HG03108 (cell line): ENCODE results near the gene MRPS34.
"Not testable (repeated sequence)": the region's sequence is repeated elsewhere in the genome, so short reads cannot be mapped to it uniquely, and the experiment has no call there.

Source experiments
- ATAC-seq: cut with Tn5 transposase; IDR thresholded peaks from one replicate; pipeline ENCODE4 v1.9.1; 2021; ENCODE audit warnings: moderate library complexity; ENCODE audit not compliant: unreplicated experiment

MRPS34 gene

DNA sequence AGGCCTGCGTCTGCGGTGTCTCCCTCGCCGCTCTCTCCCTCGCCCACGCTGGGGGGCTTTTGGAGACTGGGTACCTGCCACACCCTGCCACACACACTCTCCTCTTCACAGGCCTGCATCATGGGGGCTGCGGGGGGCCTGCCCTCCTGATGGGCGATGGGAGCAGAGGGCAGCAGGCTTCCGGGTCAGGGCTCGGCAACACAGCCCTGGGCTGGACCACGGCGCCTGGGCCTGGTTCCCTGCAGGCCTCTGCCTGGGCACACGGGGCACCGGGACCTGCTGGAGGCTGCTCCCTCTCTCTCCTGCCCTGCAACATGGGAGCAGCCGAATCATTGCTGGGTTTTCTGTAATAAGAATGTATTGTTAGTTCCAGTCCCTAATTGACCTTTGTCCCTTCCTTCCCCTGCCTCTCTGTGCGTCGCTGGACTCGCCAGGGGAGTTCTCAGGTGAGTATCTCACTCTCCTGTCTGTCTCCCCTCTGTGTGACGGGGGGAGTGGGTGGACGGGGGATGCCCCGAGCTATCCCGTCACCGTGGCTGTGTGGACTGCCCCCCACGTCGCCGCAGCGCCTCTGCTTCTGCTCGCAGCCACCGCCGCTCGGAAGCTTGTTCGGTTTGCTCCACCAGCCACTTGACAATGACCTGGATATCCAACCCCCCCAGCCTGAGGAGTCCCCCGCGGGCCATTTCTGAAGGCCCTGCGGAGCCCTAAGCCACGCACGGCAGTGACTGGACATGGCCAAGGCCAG is 15.0 kb downstream of the MRPS34 start:
- no peak for ATAC-seq

DNA sequence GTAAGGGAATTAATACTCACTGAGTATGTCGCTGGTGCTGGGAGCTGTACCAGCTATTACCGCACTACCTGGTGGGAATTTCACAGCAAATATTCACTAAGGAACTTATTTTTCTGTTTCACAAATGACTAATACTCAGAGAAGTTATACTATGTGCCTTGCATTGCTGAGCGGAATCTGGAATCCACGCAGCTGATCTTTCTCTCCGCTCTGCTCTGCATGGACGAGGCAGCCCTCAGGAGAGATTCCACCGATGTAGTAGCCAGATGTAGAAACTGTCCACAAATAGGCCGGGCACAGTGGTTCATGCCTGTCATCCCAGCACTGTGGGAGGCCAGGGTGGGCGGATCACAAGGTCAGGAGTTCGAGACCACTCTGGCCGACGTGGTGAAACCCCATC is 18.7 kb downstream of the MRPS34 start:
- no peak for ATAC-seq

DNA sequence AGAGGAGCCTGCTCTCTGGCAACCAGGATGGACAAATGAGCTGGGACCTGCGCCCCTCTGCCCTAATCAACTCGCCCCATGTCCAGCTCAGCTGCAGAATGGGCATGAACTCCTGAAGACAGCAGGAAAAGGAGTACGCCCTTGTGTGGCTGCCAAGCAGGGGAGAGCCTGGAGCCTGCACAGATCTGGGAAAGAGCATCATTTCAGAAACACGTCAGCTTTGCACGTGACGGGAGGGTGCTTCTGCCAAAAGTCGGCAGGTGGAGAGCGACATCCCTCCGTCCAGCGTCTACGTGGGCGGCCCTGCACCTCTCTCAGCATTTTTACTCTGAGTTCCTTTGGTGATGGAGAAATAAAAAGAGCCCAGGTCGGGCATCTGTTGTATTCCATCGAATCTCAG is 20.1 kb downstream of the MRPS34 start:
- ATAC-seq: no peak

DNA sequence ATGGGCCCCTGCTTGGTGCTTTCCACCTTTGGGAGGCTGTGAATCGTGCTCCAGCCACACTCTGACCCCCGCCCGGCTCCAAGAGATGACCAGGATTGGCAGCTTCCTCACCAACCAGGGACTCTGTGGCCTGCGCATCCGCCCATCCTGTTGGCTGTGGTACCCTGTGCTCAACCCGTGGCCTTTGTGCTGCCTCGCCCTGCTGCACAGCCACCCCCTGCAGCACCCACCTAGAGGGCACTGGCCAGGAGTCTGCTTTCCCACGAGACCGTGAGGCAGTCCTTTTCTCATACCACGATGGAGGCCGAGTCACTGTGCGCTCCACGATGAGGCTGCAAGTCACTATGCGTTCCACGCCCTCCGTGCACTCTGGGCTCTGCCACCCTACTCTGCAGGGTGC is 21.0 kb downstream of the MRPS34 start:
- no peak for ATAC-seq

DNA sequence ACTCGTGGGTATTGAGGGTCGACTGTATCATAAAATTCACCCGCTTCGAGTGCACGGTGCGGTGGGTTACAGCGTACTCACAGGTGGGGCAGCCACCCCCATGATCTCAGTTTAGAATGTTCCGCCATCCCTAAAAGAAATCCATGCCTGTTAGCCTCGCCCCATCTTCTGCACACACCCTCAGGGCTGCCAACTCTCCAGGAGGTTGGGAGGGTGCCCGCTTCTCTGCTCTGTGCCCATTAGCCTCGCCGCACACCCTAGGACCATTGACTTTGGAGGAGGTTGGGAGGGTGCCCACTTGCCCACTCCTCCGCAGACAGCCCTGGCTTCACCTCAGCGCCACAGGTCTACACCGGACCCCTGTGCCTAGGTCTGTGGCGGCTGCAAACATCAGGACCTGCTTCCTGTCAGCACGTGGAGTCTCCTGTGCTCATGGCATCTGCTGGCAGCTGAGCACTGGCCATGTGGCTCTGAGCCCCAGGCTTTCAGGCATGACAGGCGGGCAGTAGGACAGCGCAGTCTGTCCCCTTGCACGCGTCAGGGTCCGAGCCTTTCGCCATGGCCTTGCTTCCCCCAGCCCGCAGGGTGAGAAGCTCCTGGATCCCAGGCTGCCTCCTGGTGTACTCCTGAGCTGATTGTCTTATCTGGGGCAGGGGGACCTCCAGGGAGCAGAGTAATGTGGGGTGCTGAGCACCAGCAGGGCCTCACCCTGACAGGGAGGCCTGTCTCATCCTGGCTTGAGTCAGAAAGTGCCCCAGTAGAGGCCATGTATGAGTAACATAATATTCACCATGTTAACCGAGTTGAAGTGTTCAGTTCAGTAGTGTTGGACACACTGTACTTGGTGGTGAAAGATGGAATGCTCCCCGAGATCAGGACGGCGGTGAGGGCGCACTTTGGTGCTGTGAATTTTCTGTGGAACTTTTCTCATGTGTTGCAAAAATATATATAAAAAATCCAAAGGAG is 23.5 kb downstream of the MRPS34 start:
- ATAC-seq: no peak

DNA sequence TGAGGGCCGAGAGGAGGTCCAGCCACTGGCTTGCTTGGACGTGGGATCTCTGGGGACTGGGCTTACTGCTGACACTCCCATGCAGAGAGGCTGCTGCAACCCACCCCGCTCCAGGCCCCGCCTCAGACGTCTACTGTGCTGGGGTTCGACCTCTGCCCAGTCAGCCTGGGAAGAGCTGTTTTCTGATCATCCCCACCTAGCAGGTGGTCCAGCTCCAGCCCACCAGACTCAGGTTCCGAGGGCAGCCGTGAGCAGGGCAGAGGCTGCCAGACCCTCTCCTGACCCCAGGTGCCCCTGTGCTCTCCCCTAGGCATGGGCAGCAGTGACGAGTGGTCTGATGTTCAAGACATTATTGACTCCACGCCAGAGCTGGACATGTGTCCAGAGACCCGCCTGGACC is 25.0 kb downstream of the MRPS34 start:
- no peak for ATAC-seq

DNA sequence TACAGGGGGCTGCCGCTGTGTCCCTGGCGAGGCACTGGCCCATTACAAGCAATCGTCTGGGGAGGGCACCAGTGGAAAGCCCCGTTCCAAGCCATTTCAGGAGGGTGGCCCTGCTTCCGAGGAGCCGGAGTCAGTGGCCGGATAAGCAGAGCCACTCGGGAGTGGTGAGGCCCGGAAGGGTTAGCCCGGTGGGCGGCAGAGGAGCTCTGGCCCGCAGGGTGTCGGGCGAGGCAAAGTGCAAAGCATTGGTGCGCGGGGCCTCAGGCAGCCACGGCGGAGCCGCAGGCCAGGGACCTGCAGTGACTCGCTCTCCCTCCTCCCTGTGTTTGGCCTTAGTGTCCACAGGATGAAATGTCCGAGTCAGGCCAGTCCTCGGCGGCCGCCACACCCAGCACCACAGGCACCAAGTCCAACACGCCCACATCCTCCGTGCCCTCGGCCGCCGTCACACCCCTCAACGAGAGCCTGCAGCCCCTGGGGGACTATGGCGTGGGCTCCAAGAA is 26.2 kb downstream of the MRPS34 start:
- no peak for ATAC-seq

DNA sequence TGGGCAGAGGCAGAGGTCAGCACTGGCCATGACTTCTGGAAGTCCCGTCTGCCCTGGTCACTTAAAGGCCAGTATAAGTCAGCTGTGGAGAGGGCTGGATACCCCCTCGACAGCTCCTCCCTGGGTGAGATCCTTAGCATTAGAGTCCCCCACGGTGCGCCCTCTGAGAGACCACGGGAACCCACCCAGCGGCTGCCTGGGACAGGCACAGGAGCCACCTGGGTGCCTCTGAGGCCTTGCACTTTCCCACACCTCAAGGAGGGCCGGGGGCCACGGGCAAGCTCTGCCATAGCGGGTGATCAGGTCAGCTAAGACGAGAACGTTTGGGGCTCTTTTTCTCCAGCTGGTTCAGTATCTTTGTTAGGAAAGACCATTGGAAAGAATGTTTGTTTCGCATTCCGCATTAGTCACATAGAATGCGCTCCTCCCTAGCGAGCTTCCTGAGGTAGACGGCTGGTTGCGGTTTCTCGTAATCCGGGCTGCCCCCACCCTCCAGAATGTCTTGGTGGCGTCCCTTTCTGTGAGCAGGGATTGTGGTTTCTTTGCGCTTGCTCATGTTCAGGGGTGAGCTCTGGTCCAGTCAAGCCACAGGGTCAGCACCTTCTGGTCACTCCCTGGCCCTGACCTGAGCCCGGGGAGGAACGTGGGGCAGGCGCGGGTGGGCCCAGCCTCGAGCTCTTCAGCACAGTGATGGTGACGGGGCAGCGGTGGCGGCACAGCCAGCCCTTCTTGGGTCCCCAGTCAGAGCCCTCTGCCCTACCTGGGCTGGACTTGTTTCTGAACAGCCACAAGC is 26.8 kb downstream of the MRPS34 start:
- no peak for ATAC-seq

DNA sequence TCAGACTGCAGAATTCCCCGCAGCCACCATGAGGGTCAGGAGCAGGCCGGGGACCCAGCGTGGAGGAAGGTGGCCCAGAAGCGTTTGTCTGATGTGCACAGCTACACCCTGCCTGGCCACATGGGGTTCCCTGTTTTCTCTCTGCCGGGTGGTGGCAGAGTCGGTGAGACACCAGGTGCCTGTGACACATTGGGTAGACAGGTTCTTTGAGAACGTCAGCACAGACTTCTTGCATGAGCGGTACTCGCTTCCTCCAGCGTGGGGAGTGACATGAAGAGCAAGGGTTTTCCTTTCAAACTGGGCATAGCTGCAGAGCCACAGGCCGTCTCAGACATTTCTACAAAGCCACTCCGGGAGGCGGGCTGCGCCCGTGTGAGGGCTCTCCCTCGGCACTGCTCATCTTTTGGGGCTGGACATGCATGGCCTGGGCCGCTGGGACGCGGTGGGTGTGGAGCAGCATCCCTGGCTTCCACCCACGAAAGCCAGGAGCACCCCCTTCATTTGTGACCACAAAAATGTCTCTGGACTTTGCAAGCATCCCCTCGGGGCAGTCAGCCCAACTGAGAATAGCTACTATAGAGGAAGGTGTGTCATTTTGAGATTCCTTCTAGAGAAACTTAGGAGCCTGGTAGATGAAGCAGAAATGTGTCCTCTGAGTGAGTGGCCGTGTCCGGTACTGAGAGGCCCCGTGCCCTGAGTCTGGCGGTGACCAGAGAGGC is 27.6 kb downstream of the MRPS34 start:
- ATAC-seq: no peak

DNA sequence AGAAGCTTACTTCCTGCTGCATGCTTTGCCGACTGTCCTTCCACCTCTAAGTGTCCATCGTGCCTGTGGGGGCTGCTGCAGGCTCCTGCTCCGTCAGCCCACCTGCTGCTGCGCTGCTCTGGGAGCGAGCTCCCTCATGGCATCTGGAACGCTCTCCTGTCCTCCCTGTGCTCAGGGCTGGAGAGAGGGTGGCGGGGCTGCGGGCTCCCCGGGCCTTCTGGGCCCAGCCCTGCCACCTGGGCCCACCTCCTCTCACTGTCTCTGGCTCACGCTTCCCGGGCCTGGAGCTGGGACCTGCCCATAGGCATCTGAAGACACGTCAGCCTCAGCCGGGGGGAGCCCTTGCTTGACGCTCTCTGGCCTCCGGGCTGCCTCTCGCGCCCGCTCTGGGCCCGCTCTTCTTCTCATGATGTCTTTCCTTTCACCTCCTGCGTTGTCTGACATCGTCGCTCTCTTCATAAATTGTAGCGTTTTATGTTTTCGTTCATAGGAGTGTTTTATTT is 28.5 kb downstream of the MRPS34 start:
- ATAC-seq: no peak

DNA sequence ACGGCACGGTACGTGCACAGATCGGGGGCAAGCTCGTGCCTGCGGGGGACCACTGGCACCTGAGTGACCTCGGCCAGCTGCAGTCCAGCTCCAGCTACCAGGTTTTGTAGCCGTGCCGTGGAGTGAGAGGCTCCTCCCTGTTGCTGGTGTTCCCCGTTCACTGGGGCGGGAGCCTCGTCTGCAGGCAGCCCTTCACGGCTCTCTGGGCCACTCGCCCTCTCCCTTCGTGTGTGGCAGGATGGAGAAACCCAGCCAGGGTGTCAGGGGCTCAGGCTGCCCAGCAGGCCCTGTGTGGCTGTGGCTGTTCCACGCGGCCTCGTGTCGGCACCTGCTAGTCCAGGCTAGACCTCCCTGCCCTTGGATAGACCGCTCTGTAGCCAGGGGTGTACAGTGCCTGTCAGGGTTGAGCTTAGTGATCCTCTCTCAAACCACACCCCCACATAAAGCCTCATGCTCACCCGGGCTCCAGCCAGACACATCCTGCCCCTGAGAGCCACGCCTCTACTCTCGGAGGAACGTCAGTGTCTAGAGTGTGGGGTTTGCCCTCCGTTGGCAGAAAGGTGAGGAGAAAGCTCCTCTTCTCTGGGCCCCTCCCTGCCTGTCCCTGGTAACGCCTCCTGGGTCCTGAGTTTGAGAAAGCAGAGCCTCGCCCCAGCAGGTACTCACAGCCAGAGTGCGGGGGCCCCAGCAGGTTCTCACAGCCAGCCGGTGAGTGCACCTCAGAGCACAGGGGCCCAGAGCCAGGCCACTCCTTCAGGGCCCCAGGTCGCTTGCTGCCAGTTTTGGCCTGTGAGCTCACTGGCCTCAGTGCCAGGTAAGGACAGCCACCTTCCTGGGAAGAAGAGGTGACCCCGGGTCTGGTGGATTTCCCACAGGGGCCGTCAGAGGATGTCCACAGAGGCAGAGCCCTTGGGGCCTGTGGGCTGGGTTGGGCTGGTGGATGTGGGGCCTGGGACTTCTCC is 29.3 kb downstream of the MRPS34 start:
- no peak for ATAC-seq

DNA sequence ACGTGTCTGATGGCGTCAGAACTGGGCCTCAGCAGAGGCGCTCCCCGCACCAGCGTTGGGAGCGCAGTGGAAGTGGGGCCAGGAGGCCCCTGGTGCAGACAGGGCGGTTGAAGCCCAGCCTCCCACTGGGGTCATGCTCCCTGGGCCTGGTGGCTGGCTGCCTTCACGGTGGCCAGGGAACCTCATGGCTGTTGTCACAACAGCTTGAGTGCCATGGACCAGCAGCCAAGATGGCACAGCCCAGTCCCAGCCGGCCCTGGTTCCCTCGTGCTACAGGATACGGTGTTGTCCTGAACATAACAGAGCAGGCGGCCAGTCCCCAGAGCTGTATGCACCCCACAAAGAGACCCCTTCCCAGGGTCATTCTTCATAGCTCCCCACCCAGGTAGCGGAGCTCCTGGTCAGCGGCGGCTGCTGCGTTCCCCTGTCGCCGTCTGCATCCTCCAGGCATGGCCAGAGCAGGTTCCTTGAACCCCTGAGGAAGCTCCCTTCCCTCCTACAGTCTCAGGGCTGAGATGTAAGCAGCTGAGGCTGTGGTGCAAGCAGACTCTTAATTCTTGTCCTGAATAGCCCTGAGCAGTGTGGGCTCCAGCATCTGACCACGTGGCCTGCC is 31.3 kb downstream of the MRPS34 start:
- ATAC-seq: no peak

DNA sequence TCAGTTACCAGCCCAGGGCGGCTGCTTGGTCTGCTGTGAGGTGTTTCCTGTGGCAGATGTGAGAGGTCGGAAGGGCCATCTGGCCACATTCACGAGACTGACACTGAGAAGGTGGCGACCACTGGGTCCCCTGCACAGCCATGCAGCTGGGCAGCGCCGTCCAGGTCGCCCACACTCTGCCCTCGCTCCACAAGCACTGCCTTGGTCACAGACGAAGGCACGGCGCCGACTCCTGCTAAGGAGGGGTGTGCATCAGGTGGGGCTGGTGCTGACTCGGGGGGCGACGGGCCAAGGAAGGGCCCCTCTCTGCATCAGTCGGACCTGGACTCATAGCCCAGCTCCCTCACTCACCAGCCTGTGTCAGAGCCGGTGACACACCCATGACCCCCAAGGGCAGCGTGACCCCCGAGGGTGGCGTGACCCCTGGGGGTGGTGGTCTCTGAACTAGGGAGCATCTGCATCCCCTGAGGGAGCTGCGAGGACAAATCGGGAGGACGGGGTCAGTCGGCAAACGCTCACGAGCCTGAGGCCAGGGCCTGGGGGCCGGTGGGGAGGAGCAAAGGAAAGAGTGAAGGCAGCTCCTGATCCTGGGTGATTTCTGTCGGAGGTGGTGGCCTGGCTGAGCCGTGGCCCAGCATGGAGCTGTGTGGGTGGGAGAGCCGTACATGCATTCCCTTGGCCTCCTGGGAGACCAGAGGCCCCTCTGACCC is 32.0 kb downstream of the MRPS34 start:
- no peak for ATAC-seq

DNA sequence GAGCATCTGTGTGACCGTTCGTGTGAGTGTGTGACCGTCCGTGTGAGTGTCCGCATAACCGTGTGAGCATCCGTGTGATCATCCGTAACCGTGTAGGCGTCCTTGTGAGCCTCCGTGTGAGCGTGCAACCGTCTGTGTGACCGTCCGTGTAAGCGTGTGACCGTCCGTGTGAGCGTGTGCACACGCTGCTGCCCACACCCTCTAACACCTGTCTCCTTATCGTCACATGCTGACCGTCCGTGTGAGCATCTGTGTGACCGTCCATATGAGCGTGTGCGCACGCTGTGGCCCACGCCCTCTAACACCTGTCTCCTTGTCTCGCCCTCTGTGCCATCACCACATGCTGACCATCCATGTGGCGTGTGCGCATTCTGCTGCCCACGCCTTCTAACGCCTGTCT is 32.7 kb downstream of the MRPS34 start:
- no peak for ATAC-seq

DNA sequence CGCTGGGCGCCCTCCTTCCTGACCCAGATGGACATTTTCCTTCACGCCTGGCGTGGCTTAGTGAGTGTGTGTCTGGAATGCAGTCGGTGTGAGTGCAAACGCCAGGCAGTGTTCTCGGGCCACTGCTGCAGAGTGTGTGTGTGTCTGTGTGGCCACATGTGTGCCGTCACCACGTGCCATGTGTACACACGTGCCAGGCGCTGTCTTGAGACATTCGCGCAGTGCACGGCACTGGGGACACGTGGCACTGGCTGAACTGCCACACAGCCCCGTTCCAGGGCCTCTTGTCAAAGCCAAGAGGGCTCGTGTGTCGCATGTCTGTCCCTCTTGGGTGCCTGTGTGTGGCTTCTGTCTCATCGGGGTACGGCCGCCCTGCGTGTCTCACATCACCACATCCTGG is 38.1 kb downstream of the MRPS34 start:
- no peak for ATAC-seq

DNA sequence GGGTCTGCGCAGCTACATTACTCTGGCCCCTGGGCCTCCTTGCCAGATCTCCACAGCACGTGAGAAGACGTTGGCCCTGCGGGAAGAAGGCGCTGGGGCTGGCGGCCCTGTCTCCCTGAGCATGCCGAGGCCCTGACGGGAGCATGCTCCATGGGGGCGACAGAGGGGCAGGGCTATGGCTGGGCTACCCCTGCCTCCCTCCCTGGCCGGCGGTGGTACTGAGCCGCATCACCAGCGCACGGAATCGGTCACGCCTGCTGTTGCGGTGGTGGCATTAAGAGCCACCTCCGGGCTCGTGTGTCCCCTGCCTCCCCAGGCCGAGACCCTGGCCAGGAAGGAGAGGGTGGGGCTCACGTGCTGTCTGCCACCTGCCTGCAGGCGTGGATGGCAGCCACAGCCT is 38.8 kb downstream of the MRPS34 start:
- ATAC-seq: no peak

DNA sequence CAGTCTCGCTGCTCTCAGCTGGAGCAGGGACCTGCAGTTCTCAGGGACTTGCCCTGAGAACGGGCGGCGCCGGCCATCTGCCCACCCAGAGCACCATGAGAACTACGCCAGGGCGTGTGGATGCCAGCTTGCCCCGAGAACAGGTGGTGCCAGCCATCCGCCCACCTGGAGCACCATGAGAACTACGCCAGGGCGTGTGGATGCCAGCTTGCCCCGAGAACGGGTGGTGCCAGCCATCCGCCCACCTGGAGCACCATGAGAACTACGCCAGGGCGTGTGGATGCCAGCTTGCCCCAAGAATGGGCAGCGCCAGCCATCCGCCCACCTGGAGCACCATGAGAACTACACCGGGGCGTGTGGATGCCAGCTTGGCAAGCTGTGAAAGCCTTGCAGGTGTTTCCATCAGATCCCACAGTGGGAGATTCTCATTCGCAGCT is 40.4 kb downstream of the MRPS34 start:
- not testable (repeated sequence) for ATAC-seq

DNA sequence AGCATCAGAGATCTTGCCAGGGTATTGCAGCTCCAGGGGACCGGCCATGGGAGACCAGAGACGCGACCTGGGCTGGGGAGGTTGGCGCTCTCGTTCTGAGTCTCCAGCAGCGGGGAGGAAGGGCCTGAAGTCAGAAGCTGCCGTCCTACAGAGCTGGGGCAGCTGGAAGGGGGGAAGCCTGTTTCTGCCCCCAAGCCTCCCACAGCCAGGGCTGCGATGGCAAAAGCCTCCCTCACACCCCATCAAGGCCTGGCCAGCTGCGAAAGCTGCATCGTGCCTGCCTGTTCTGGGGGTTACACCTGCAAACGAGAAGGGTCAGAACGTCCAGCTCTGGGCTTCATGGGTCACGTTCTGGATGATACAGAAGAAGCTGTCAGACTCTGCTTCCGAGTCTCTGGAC is 40.9 kb downstream of the MRPS34 start:
- no peak for ATAC-seq
